Erythroblast (primary cell): ENCODE measurements around the gene LINGO1.

Source experiments
- GATA1 ChIP-seq: IDR thresholded peaks from 2 replicates; pipeline ENCODE4 v1.6.1; 2011; ENCODE audit warnings: low read depth, mild to moderate bottlenecking, control low read depth, low read length, moderate library complexity
- POLR2A ChIP-seq: IDR thresholded peaks from 2 replicates; pipeline ENCODE4 v1.6.1; 2011; ENCODE audit warnings: mild to moderate bottlenecking, low read length

DNA sequence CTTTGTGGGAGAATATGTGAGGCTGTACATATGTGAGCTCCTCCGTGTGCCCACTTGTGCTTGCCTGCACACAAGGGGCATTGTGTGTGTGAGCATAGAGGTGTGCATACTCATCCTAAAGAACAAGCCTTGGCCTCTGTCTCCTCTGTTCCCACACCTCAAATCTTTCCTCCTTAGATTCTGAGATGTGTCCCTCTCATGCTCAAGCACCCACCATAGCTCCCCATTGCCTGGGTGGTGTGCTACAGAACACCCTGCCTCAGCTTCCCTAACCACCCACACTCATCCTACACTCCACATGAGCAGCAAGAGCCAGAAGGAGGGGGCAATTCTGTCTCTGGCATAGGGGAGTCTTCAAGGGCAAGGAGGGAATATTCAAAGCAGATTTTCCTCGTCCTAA, 27.7 kb downstream of the LINGO1 start:
- TF ChIP-seq POLR2A (no peak), GATA1 (no peak)
